Endothelial cell of umbilical vein (primary cell): ENCODE measurements around the gene TARBP1. TPM values are rescaled to one million over a fixed set of nuclear protein-coding genes. Genes with fewer than 3 reads are reported as not detected.

Experiments used
- BruUV-seq: library from RNA; stranded (reverse); fragments of 400-500 nt; replicated peaks from 2 replicates; lab custom pipeline; 2021; lab: Mats Ljungman, UMichigan
- CTCF ChIA-PET: fragments of 300-600, 350-600 bp; sonication (Branson Sonifier 250); formaldehyde crosslinking; loops from one replicate; lab custom pipeline; 2021; ENCODE audit warnings: antibody characterized with exemption, inconsistent platforms; lab: Charles Lee
- POLR2A ChIA-PET: fragments of 300-600, 350-600 bp; sonication (Branson Sonifier 250); formaldehyde crosslinking; loops from one replicate; lab custom pipeline; 2021; ENCODE audit warnings: antibody characterized with exemption, inconsistent platforms; lab: Charles Lee
- DNase-seq: peaks from one replicate; pipeline ENCODE4 v3.0.0-alpha.2; 2011; ENCODE audit warnings: low read depth, low spot score
- FAIRE-seq: peaks from 2 replicates; lab custom pipeline; 2011; peaks lifted over from hg19 to GRCh38; lab: Jason Lieb, UNC
- H2AFZ ChIP-seq: 2 replicates; pipeline ENCODE4 v1.6.0; 2012; ENCODE audit warnings: low read depth, low read length, control low read depth, inconsistent platforms
- H3K27ac ChIP-seq: 2 replicates; pipeline ENCODE4 v1.5.1; 2011; ENCODE audit warnings: low read depth, mild to moderate bottlenecking, control low read depth, low read length, moderate library complexity; ENCODE audit not compliant: insufficient read depth
- H3K27me3 ChIP-seq, 2 experiments: 2 replicates each; pipeline versions ENCODE4 v1.6.0 to v1.6.1; 2011; ENCODE audit warnings: low read length in 2 of 2, mixed read lengths in 1 of 2; ENCODE audit not compliant: control insufficient read depth in 2 of 2, insufficient read depth in 2 of 2
- H3K36me3 ChIP-seq, 2 experiments: 2 replicates in 1 of 2; 3 replicates in 1 of 2; pipeline ENCODE4 v1.5.1; 2011; ENCODE audit warnings: low read length in 2 of 2, mild to moderate bottlenecking in 1 of 2, moderate library complexity in 1 of 2; ENCODE audit not compliant: control insufficient read depth in 2 of 2, insufficient read depth in 2 of 2; ENCODE audit errors: extremely low read depth in 1 of 2
- H3K4me1 ChIP-seq: 3 replicates; pipeline ENCODE4 v1.5.1; 2011; ENCODE audit warnings: mild to moderate bottlenecking, low read length; ENCODE audit not compliant: control insufficient read depth, insufficient read depth; ENCODE audit errors: extremely low read depth
- H3K4me2 ChIP-seq: 2 replicates; pipeline ENCODE4 v1.6.1; 2011; ENCODE audit warnings: low read length, control low read depth, mixed read lengths; ENCODE audit not compliant: insufficient read depth
- H3K4me3 ChIP-seq, 3 experiments: fragments of 200-600 bp in 1 of 3; sonication (generic), shearing (Covaris generic) in 1 of 3; replicated peaks in 1 of 3; 2 replicates each; pipeline ENCODE4 v1.5.1; 2011 to 2016; ENCODE audit warnings: control low read depth in 3 of 3, low read length in 3 of 3, mild to moderate bottlenecking in 2 of 3, inconsistent platforms in 1 of 3, low read depth in 1 of 3, moderate library complexity in 1 of 3; ENCODE audit not compliant: insufficient read depth in 1 of 3
- H3K79me2 ChIP-seq: 2 replicates; pipeline ENCODE4 v1.6.0; 2012; ENCODE audit warnings: low read length, inconsistent platforms; ENCODE audit not compliant: control insufficient read depth, insufficient read depth
- H3K9ac ChIP-seq: replicated peaks from 2 replicates; pipeline ENCODE3; 2011; ENCODE audit warnings: low read length, control low read depth; ENCODE audit not compliant: insufficient read depth; ENCODE audit errors: extremely low read depth
- H3K9me1 ChIP-seq: replicated peaks from 3 replicates; pipeline ENCODE4 v1.6.0; 2011; ENCODE audit warnings: mild to moderate bottlenecking, low read length; ENCODE audit not compliant: control insufficient read depth, insufficient read depth; ENCODE audit errors: extremely low read depth
- H3K9me3 ChIP-seq: replicated peaks from 2 replicates; pipeline ENCODE4 v1.5.1; 2012; ENCODE audit warnings: low read length, inconsistent platforms; ENCODE audit not compliant: control insufficient read depth, insufficient read depth
- H4K20me1 ChIP-seq: replicated peaks from 2 replicates; pipeline ENCODE3; 2011; ENCODE audit warnings: mild to moderate bottlenecking, low read length; ENCODE audit not compliant: control insufficient read depth, insufficient read depth; ENCODE audit errors: extremely low read depth
- CTCF ChIP-seq, 2 donors: IDR thresholded peaks; 1 replicate in 1 of 2; 2 replicates in 1 of 2; pipeline ENCODE4 v1.5.1; 2011; ENCODE audit warnings: low read length in 2 of 2, mild to moderate bottlenecking in 2 of 2, moderate library complexity in 2 of 2, control low read depth in 1 of 2, inconsistent platforms in 1 of 2, low read depth in 1 of 2; ENCODE audit not compliant: insufficient read depth in 1 of 2; ENCODE audit errors: extremely low read depth in 1 of 2
- FOS ChIP-seq: IDR thresholded peaks from 2 replicates; pipeline ENCODE4 v1.6.1; 2011; ENCODE audit warnings: mild to moderate bottlenecking, low read length, moderate library complexity, borderline replicate concordance; ENCODE audit not compliant: insufficient read depth
- GATA2 ChIP-seq: IDR thresholded peaks from 2 replicates; pipeline ENCODE4 v1.7.0; 2011; ENCODE audit warnings: low read depth, mild to moderate bottlenecking, moderate library complexity, mixed read lengths, low read length; ENCODE audit not compliant: insufficient read length, insufficient read depth
- JUN ChIP-seq: IDR thresholded peaks from 2 replicates; pipeline ENCODE4 v1.6.1; 2011; ENCODE audit warnings: borderline replicate concordance, low read depth; ENCODE audit not compliant: insufficient read length, insufficient read depth
- MAX ChIP-seq: IDR thresholded peaks from 2 replicates; pipeline ENCODE4 v1.6.1; 2011; ENCODE audit not compliant: insufficient read depth, insufficient read length
- MYC ChIP-seq: IDR thresholded peaks from one replicate; pipeline ENCODE4 v1.6.1; 2011; ENCODE audit warnings: mild to moderate bottlenecking, low read depth, low read length
- POLR2AphosphoS5 ChIP-seq: IDR thresholded peaks from 2 replicates; pipeline ENCODE4 v1.6.1; 2012; ENCODE audit warnings: low read depth, mild to moderate bottlenecking, control low read depth, low read length, moderate library complexity; ENCODE audit not compliant: insufficient read depth
- dilution Hi-C: fragments of 300-500 bp; cut with MboI; formaldehyde crosslinking; loops from one replicate; pipeline ENCODE4 v1.15.0; 2019; ENCODE audit warnings: low sequenced_read_pairs; ENCODE audit not compliant: extremely low pct_ligation_motif_present
- intact Hi-C: fragments of 100-400 bp; cut with micrococcal nuclease; formaldehyde crosslinking; loops from one replicate; pipeline ENCODE4 v1.10.0; 2022
- polyA plus RNA-seq, 4 experiments: library from polyadenylated mRNA; depleted of rRNA in 3 of 4; stranded (reverse) in 3 of 4; unstranded in 1 of 4; fragments of >200 nt; gene quantifications; 2 replicates each; pipeline versions ENCODE4 v1.2.1 to v1.2.3, GENCODE V29; 2011 to 2012; ENCODE audit warnings: missing spikeins in 1 of 4
- total RNA-seq: library from RNA; stranded (reverse); gene quantifications from 2 replicates; pipeline ENCODE4 v1.2.3, GENCODE V29; 2021

TARBP1 gene
- total and polyA plus RNA-seq, 2 donors (not counting 3 experiments of a cell fraction or from before 2014, with no cell fraction given): 17.3 to 23.4 TPM

GRCh38 chr1:234525099-234525799 is 46.3 kb upstream of the TARBP1 start:
- DNase-seq: no peak
- no peaks in the 10 kb centered on the region for H3K9me1 ChIP-seq
- no peak overlapping the region for H3K27ac ChIP-seq
- H3K27me3 ChIP-seq: no peaks in the 10 kb centered on the region
- CTCF ChIA-PET: interaction anchor here (1.2 kb wide), 1 partner anchor 558 kb away, joined by 3 read pairs; no protein-coding TSS in a partner anchor
- H3K79me2 ChIP-seq: no peaks in the 10 kb centered on the region
- peaks cover 8% of the 10 kb centered on the region for H3K4me1 ChIP-seq
- no peaks in the 10 kb centered on the region for H4K20me1 ChIP-seq
- H3K4me3 ChIP-seq: no peak overlapping the region
- dilution Hi-C loops (no loop called here), intact Hi-C loops (no loop called here)
- no peak for FAIRE-seq
- H2AFZ ChIP-seq: no peak overlapping the region
- no peak overlapping the region for H3K9ac ChIP-seq
- H3K9me3 ChIP-seq: no peaks in the 10 kb centered on the region
- no peak overlapping the region for H3K4me2 ChIP-seq
- no peak for TF ChIP-seq FOS
- H3K36me3 ChIP-seq: no peaks in the 10 kb centered on the region
- POLR2A ChIA-PET: no interaction called here
- BruUV-seq: no TSS peak

- POLR2A ChIA-PET: no interaction called here
- no peaks in the 10 kb centered on the region for H3K9me3 ChIP-seq
- no TSS peak for BruUV-seq
- no peaks in the 10 kb centered on the region for H3K27me3 ChIP-seq
- no peaks in the 10 kb centered on the region for H4K20me1 ChIP-seq
- H2AFZ ChIP-seq: no peak overlapping the region
- DNase-seq (no peak), FAIRE-seq (no peak)
- no peak overlapping the region for H3K4me3 ChIP-seq
- CTCF ChIA-PET: interaction anchor here (1.3 kb wide), 1 partner anchor 10 kb away, joined by 3 read pairs; no protein-coding TSS in a partner anchor
- no peak overlapping the region for H3K9ac ChIP-seq
- no peaks in the 10 kb centered on the region for H3K79me2 ChIP-seq
- H3K36me3 ChIP-seq: no peaks in the 10 kb centered on the region
- H3K4me2 ChIP-seq: no peak overlapping the region
- no peak overlapping the region for H3K27ac ChIP-seq
- no peak for TF ChIP-seq CTCF (IDR thresholded peaks at IDR 0.05; ENCODE audit: extremely low read depth in 1 of 2, insufficient read depth in 1 of 2, low read depth in 1 of 2, low read length in 2 of 2)
- TF ChIP-seq JUN: no peak
- no peak for TF ChIP-seq MYC
- no peak for TF ChIP-seq GATA2
- no peak for TF ChIP-seq FOS
- no peak for TF ChIP-seq MAX
- TF ChIP-seq POLR2AphosphoS5: no peak
- intact Hi-C loops (no loop called here), dilution Hi-C loops (no loop called here)
- H3K9me1 ChIP-seq: no peaks in the 10 kb centered on the region
- peaks cover 8% of the 10 kb centered on the region for H3K4me1 ChIP-seq
These were observed 42.9 kb upstream of the TARBP1 start for GRCh38 chr1:234521836-234522235.
